DND-41 (cell line): ENCODE results near the gene RARG.

Experiments
- CTCF ChIP-seq: IDR thresholded peaks from 2 replicates; pipeline ENCODE4 v1.5.1; 2012; ENCODE audit warnings: borderline replicate concordance, low read length, moderate library complexity, mild to moderate bottlenecking; ENCODE audit not compliant: poor library complexity, severe bottlenecking; ENCODE audit errors: extremely low read depth
- EZH2 ChIP-seq: IDR thresholded peaks from 3 replicates; pipeline ENCODE4 v1.6.1; 2012; ENCODE audit warnings: borderline replicate concordance, low read depth, mild to moderate bottlenecking, moderate library complexity, low read length, inconsistent platforms; ENCODE audit not compliant: severe bottlenecking

DNA sequence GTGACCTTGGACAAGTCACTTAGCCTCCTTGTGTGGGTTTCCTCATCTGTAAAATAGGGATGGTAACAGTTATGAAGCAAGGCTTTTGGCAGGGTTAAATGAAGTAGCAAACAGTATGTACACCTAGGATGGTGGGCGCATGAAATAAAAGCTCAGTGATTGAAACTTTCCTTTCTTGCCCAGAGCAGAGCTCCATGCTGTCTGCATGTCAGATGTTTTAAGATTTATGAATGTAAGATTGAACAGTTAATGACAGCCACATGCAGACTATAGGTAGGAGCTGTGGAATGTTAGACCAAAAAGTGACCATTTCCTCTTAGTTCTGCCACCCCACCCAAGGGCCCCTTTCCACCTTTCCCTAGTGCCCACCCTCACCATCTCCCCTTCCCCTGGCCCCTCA lies 37.0 kb downstream of the RARG start:
- TF ChIP-seq CTCF, result no peak
- TF ChIP-seq EZH2, result no peak
